ENCODE data around the gene HPF1.
"Not testable (repeated sequence)": the region's sequence is repeated elsewhere in the genome, so short reads cannot be mapped to it uniquely, and the experiment has no call there.

The HPF1 gene

GRCh38 chr4:169738604-169739003, 19.1 kb downstream of the HPF1 start:
- not testable (repeated sequence) for DNase-seq (ENCODE audit: low read depth)

GRCh38 chr4:169730564-169730963, 27.2 kb downstream of the HPF1 start:
- DNase-seq (ENCODE audit: low read depth) = no peak

- no peak for DNase-seq (ENCODE audit: low read depth)
These were observed 30.1 kb downstream of the HPF1 start for GRCh38 chr4:169727616-169728015.

GRCh38 chr4:169724260-169724659, 33.5 kb downstream of the HPF1 start:
- DNase-seq (ENCODE audit: low read depth) = no peak

- no peak for DNase-seq (ENCODE audit: low read depth)
These were observed 34.4 kb downstream of the HPF1 start for GRCh38 chr4:169723207-169723965.

- no peak for DNase-seq (ENCODE audit: low read depth)
These were observed 37.2 kb downstream of the HPF1 start for GRCh38 chr4:169720529-169720928.

- DNase-seq (ENCODE audit: low read depth) = no peak
These were observed 41.1 kb downstream of the HPF1 start for GRCh38 chr4:169716677-169717076.

- no peak for DNase-seq (ENCODE audit: low read depth)
These were observed 41.9 kb downstream of the HPF1 start for GRCh38 chr4:169715826-169716225.

GRCh38 chr4:169707958-169708643, 49.6 kb downstream of the HPF1 start:
- DNase-seq (ENCODE audit: low read depth) = no peak

GRCh38 chr4:169698331-169698730, 59.4 kb downstream of the HPF1 start:
- no peak for DNase-seq (ENCODE audit: low read depth)

- no peak for DNase-seq (ENCODE audit: low read depth)
These were observed 67.0 kb downstream of the HPF1 start for GRCh38 chr4:169690787-169691186.

- no peak for DNase-seq (ENCODE audit: low read depth)
These were observed 68.1 kb downstream of the HPF1 start for GRCh38 chr4:169689681-169690080.

GRCh38 chr4:169682372-169683047, 75.2 kb downstream of the HPF1 start:
- no peak for DNase-seq (ENCODE audit: low read depth)
